GM18502 (cell line): ENCODE measurements around the gene LGALS3.

ENCODE experiments used
- ATAC-seq: cut with Tn5 transposase; IDR thresholded peaks from one replicate; pipeline ENCODE4 v1.9.1; 2021; ENCODE audit warnings: mild to moderate bottlenecking; ENCODE audit not compliant: unreplicated experiment, poor library complexity

LGALS3 gene

GRCh38 chr14:55170526-55170925 lies 41.5 kb downstream of the LGALS3 start:
- ATAC-seq = no peak

- ATAC-seq = no peak
Observed at GRCh38 chr14:55180006-55180405, 51.0 kb downstream of the LGALS3 start.

GRCh38 chr14:55180434-55180833 lies 51.4 kb downstream of the LGALS3 start:
- peak; percentile 89 for ATAC-seq

GRCh38 chr14:55188686-55189295 lies 59.7 kb downstream of the LGALS3 start:
- no peak for ATAC-seq

- ATAC-seq = no peak
Observed at GRCh38 chr14:55190906-55191202, 61.8 kb downstream of the LGALS3 start.

GRCh38 chr14:55191203-55192053 lies 62.4 kb downstream of the LGALS3 start, which contains the start of gene DLGAP5:
TSS of gene DLGAP5 (minus strand) at chr14:55191585. CDS start at chr14:55189179, 2,406 bp downstream.
- peak; percentile 97 for ATAC-seq

GRCh38 chr14:55192054-55192621 lies 63.1 kb downstream of the LGALS3 start:
- no peak for ATAC-seq

- no peak for ATAC-seq
Observed at GRCh38 chr14:55194656-55195355, 65.8 kb downstream of the LGALS3 start.
